Measurements from ENCODE around the gene USP1.

The USP1 gene

GRCh38 chr1:62395291-62395690, 41.6 kb upstream of the USP1 start:
- no peak overlapping the region for H3K4me3 ChIP-seq (ENCODE audit: low read depth, low read length)
- no peak for TF ChIP-seq CTCF (IDR thresholded peaks at IDR 0.05; ENCODE audit: control insufficient read depth, extremely low read depth, insufficient read depth)
- no peak for DNase-seq (ENCODE audit: low read depth)

DNA sequence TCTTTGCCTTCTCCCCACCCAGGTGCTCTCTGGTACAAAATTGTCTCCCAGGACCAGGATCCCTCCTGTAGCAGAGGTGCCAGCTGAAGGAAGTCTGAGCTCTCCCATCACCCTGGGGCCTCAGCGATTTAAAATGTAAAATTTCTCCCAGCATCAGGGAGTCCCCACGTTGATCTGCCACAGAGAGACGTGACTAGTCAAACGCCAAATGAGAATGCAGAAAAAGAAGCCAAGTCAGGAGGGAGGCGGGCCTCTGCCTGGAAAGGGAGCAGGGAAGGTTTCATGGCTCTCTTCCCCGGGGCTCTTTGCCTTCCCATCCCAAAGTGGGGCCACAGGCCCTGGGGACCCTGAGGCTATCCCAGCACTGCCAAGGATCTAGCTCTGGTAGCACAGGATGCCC, 40.0 kb upstream of the USP1 start:
- DNase-seq (ENCODE audit: low read depth) = no peak
- no peak overlapping the region for H3K4me3 ChIP-seq (ENCODE audit: low read depth, low read length)
- TF ChIP-seq CTCF (IDR thresholded peaks at IDR 0.05; ENCODE audit: control insufficient read depth, extremely low read depth, insufficient read depth) = no peak

DNA sequence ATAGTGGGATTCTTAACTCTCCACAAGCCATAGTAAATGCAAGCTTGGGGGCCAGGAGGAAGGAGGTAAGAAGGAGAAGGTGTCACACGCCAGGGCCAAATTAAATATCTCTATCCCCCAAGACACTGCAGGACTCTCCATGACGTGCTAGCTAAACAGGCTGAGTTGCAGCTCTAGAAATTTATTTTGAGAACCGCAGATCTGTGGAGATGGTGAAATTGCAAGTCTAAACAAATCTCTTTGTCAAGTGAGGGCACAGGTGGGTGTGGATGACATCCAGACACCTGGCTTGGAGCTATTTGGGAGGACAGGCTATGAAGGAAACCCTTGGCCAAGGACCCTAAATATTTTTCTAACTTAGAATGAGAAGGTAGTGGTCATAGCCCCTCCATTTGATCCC, 39.5 kb upstream of the USP1 start:
- no peak for DNase-seq (ENCODE audit: low read depth)
- H3K4me3 ChIP-seq (ENCODE audit: low read depth, low read length) = no peak overlapping the region
- no peak for TF ChIP-seq CTCF (IDR thresholded peaks at IDR 0.05; ENCODE audit: control insufficient read depth, extremely low read depth, insufficient read depth)

GRCh38 chr1:62398377-62398776, 38.5 kb upstream of the USP1 start:
- no peak overlapping the region for H3K4me3 ChIP-seq (ENCODE audit: low read depth, low read length)
- DNase-seq (ENCODE audit: low read depth) = no peak
- TF ChIP-seq CTCF (IDR thresholded peaks at IDR 0.05; ENCODE audit: control insufficient read depth, extremely low read depth, insufficient read depth) = no peak

- DNase-seq (ENCODE audit: low read depth) = no peak
- TF ChIP-seq CTCF (IDR thresholded peaks at IDR 0.05; ENCODE audit: control insufficient read depth, extremely low read depth, insufficient read depth) = no peak
- H3K4me3 ChIP-seq (ENCODE audit: low read depth, low read length) = no peak overlapping the region
Observed at GRCh38 chr1:62401034-62401760, 35.7 kb upstream of the USP1 start.

DNA sequence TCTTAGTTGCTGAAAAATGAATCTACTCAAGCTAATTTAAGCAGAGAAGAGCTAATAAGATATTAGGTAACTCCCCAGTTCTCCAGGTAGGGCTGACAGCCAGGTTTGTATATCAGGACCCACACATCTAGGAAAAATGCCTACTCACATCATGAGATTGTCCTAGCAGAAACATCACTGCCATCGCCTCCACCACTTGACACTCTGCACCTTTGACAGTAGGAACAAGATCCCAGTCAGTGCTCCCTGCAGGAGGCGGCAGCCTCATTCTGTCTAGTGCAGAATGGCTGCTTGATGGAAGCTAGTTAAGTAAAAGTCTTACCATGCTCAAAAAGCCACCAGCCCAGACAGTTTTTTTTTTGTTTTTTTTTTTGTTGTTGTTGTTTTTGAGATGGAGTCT, 31.6 kb upstream of the USP1 start:
- no peak for TF ChIP-seq CTCF (IDR thresholded peaks at IDR 0.05; ENCODE audit: control insufficient read depth, extremely low read depth, insufficient read depth)
- H3K4me3 ChIP-seq (ENCODE audit: low read depth, low read length) = no peak overlapping the region

GRCh38 chr1:62406576-62406975, 30.3 kb upstream of the USP1 start:
- DNase-seq (ENCODE audit: low read depth) = no peak

More for the DNA sequence above, 31.6 kb upstream of the USP1 start:
- no peak for DNase-seq (ENCODE audit: low read depth)

More at GRCh38 chr1:62406576-62406975, 30.3 kb upstream of the USP1 start:
- H3K4me3 ChIP-seq (ENCODE audit: low read depth, low read length) = no peak overlapping the region
- TF ChIP-seq CTCF (IDR thresholded peaks at IDR 0.05; ENCODE audit: control insufficient read depth, extremely low read depth, insufficient read depth) = no peak

Measured in LNCaP clone FGC (cell line).